Smooth muscle cell (in vitro differentiated cells): ENCODE results near the gene ALKAL2. TPM values are rescaled to one million over a fixed set of nuclear protein-coding genes. Genes with fewer than 3 reads are reported as not detected.

Source experiments
- DNase-seq: peaks from one replicate; lab custom pipeline; 2025; ENCODE audit not compliant: unreplicated experiment; lab: John Stamatoyannopoulos, UW
- H2AFZ ChIP-seq: fragments of 200-600 bp; sonication (generic); 2 replicates; pipeline ENCODE4 v1.6.0; 2016; ENCODE audit warnings: antibody characterized with exemption, low read depth, mild to moderate bottlenecking
- H3F3A ChIP-seq: fragments of 200-600 bp; sonication (generic); 2 replicates; pipeline ENCODE4 v1.6.0; 2017; ENCODE audit warnings: antibody characterized with exemption, low read depth
- H3K27ac ChIP-seq: fragments of 200-600 bp; sonication (generic); 2 replicates; pipeline ENCODE4 v1.5.1; 2016; ENCODE audit warnings: low read depth, mild to moderate bottlenecking
- H3K27me3 ChIP-seq: fragments of 200-600 bp; sonication (generic); 2 replicates; pipeline ENCODE4 v1.6.1; 2016; ENCODE audit warnings: low read depth, mild to moderate bottlenecking
- H3K36me3 ChIP-seq: fragments of 200-600 bp; sonication (generic); 2 replicates; pipeline ENCODE4 v1.5.1; 2016; ENCODE audit warnings: low read depth
- H3K4me1 ChIP-seq: fragments of 200-600 bp; sonication (generic); 2 replicates; pipeline ENCODE4 v1.5.1; 2016; ENCODE audit warnings: low read depth
- H3K4me2 ChIP-seq: fragments of 200-600 bp; sonication (generic); 2 replicates; pipeline ENCODE4 v1.6.0; 2016; ENCODE audit warnings: mild to moderate bottlenecking
- H3K4me3 ChIP-seq: fragments of 200-600 bp; sonication (generic); 2 replicates; pipeline ENCODE4 v1.5.1; 2016; ENCODE audit warnings: mild to moderate bottlenecking
- H3K79me2 ChIP-seq: fragments of 200-600 bp; sonication (generic); 2 replicates; pipeline ENCODE4 v1.6.0; 2016; ENCODE audit warnings: low read depth, mild to moderate bottlenecking
- H3K9ac ChIP-seq: fragments of 200-600 bp; sonication (generic); 2 replicates; pipeline ENCODE4 v1.6.0; 2016; ENCODE audit warnings: low read depth
- H3K9me3 ChIP-seq: fragments of 200-600 bp; sonication (generic); replicated peaks from 2 replicates; pipeline ENCODE4 v1.5.1; 2016; ENCODE audit warnings: low read depth
- H4K20me1 ChIP-seq: fragments of 200-600 bp; sonication (generic); 2 replicates; pipeline ENCODE4 v1.6.0; 2016; ENCODE audit warnings: low read depth
- WGBS: methylation state at CpG from one replicate; pipeline ENCODE4 v1.1.7; 2016; ENCODE audit warnings: low lambda C conversion rate; 5-methylcytosine and 5-hydroxymethylcytosine counted together
- polyA plus RNA-seq: library from polyadenylated mRNA; unstranded; fragments of >200 nt; fragmentation: Nextera tagmentation; extraction: Ambion mirVana; gene quantifications from 2 replicates; pipeline ENCODE4 v1.2.1, GENCODE V29; 2016
- total RNA-seq: library from RNA; depleted of rRNA; stranded (reverse); fragments of >200 nt; gene quantifications from 2 replicates; pipeline ENCODE4 v1.2.3, GENCODE V29; 2014
- TF ChIP-seq, protein P1 (sequence below): fragments of 200-600 bp; sonication (generic); IDR thresholded peaks from 2 replicates; pipeline ENCODE4 v1.5.1; 2017; ENCODE audit warnings: borderline replicate concordance, mild to moderate bottlenecking, antibody characterized with exemption; ENCODE audit not compliant: insufficient read depth, poor library complexity, severe bottlenecking

Gene ALKAL2
- total and polyA plus RNA-seq, 2 experiments from 2014 or later = 0.58 to 0.67 TPM

- Histone ChIP-seq H3K79me2 (no peaks in the 10 kb centered on the region), H3K36me3 (no peaks in the 10 kb centered on the region), H4K20me1 (peaks cover 35% of the 10 kb centered on the region), H3K27me3 (peaks cover 79% of the 10 kb centered on the region), H3K4me3 (peak overlapping the region; percentile 68), H3K9me3 (no peaks in the 10 kb centered on the region), H3K9ac (no peak overlapping the region), H3K4me2 (peak overlapping the region; percentile 98), H2AFZ (no peak overlapping the region), H3K4me1 (peaks cover 22% of the 10 kb centered on the region), H3K27ac (no peak overlapping the region), H3F3A (peaks cover 8% of the 10 kb centered on the region)
- no peak for DNase-seq
- TF ChIP-seq, protein P1, sequence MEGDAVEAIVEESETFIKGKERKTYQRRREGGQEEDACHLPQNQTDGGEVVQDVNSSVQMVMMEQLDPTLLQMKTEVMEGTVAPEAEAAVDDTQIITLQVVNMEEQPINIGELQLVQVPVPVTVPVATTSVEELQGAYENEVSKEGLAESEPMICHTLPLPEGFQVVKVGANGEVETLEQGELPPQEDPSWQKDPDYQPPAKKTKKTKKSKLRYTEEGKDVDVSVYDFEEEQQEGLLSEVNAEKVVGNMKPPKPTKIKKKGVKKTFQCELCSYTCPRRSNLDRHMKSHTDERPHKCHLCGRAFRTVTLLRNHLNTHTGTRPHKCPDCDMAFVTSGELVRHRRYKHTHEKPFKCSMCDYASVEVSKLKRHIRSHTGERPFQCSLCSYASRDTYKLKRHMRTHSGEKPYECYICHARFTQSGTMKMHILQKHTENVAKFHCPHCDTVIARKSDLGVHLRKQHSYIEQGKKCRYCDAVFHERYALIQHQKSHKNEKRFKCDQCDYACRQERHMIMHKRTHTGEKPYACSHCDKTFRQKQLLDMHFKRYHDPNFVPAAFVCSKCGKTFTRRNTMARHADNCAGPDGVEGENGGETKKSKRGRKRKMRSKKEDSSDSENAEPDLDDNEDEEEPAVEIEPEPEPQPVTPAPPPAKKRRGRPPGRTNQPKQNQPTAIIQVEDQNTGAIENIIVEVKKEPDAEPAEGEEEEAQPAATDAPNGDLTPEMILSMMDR = no peak
- 3% methylated on average over 10 of the region's 42 CpGs for WGBS
Observed at GRCh38 chr2:288758-289361, 969 bp upstream of the ALKAL2 start.

- no peaks in the 10 kb centered on the region for H3K79me2 ChIP-seq
- H3K27ac ChIP-seq = no peak overlapping the region
- H3K9me3 ChIP-seq = no peaks in the 10 kb centered on the region
- H3K4me3 ChIP-seq = peak overlapping the region; percentile 68
- peaks cover 79% of the 10 kb centered on the region for H3K27me3 ChIP-seq
- H3F3A ChIP-seq = peaks cover 8% of the 10 kb centered on the region
- no peak overlapping the region for H3K9ac ChIP-seq
- 1% methylated on average over 10 of the region's 46 CpGs for WGBS
- H3K4me1 ChIP-seq = peaks cover 22% of the 10 kb centered on the region
- H2AFZ ChIP-seq = no peak overlapping the region
- peaks cover 41% of the 10 kb centered on the region for H4K20me1 ChIP-seq
- TF ChIP-seq, protein P1 = no peak
- peak overlapping the region; percentile 98 for H3K4me2 ChIP-seq
- H3K36me3 ChIP-seq = no peaks in the 10 kb centered on the region
- DNase-seq = no peak
Observed at GRCh38 chr2:287471-287885, 413 bp downstream of the ALKAL2 start.

GRCh38 chr2:286774-287392 lies 1.0 kb downstream of the ALKAL2 start:
- H3K4me3 ChIP-seq = peak overlapping the region; percentile 68

More at GRCh38 chr2:286774-287392, 1.0 kb downstream of the ALKAL2 start:
- no peak overlapping the region for H3K9ac ChIP-seq
- no peak overlapping the region for H2AFZ ChIP-seq
- H4K20me1 ChIP-seq = peaks cover 43% of the 10 kb centered on the region
- peaks cover 22% of the 10 kb centered on the region for H3K4me1 ChIP-seq
- TF ChIP-seq, protein P1 = no peak
- no peak overlapping the region for H3K27ac ChIP-seq
- 9% methylated on average over 20 of the region's 20 CpGs for WGBS
- peaks cover 8% of the 10 kb centered on the region for H3F3A ChIP-seq
- no peak for DNase-seq
- no peaks in the 10 kb centered on the region for H3K9me3 ChIP-seq
- peak overlapping the region; percentile 98 for H3K4me2 ChIP-seq
- H3K36me3 ChIP-seq = no peaks in the 10 kb centered on the region
- H3K79me2 ChIP-seq = no peaks in the 10 kb centered on the region
- peaks cover 75% of the 10 kb centered on the region for H3K27me3 ChIP-seq
